GM18517 (cell line): ENCODE data around the gene RAE1.
"Not testable (repeated sequence)": the region's sequence is repeated elsewhere in the genome, so short reads cannot be mapped to it uniquely, and the experiment has no call there.

Source experiments
- ATAC-seq: cut with Tn5 transposase; IDR thresholded peaks from one replicate; pipeline ENCODE4 v1.9.1; 2021; ENCODE audit warnings: mild to moderate bottlenecking, moderate library complexity; ENCODE audit not compliant: unreplicated experiment

Gene RAE1

DNA sequence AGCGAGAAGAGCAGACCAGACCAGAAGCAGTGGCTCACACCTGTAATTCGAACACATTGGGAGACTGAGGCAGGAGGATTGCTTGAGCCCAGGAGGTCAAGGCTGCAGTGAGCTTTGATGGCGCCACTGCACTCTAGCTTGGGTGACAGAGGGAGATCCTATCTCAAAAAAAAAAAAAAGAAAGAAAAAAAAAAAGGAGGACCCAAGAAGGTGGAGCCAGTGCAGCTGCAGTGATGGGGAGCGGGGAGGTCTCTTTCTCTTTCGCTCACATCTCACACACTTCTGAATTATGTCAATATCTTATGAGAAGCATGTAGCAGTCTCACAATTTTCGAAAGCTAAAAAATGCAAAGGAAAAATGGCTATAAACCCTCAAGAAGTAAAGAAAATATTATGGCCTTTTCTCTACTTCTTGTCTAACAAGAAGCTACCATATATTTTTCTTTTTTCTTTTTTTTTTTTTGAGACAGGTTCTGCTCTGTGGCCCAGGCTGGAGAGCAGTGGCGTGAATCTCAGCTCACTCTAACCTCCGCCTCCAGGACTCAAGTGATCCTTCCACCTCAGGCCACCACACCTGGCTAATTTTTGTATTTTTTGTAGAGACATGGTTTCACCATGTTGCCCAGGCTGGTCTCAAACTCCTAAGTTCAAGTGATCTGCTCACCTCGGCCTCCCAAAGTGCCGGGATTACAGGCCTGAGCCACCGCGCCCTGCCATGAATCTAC, 25.3 kb upstream of the RAE1 start:
- no peak for ATAC-seq

DNA sequence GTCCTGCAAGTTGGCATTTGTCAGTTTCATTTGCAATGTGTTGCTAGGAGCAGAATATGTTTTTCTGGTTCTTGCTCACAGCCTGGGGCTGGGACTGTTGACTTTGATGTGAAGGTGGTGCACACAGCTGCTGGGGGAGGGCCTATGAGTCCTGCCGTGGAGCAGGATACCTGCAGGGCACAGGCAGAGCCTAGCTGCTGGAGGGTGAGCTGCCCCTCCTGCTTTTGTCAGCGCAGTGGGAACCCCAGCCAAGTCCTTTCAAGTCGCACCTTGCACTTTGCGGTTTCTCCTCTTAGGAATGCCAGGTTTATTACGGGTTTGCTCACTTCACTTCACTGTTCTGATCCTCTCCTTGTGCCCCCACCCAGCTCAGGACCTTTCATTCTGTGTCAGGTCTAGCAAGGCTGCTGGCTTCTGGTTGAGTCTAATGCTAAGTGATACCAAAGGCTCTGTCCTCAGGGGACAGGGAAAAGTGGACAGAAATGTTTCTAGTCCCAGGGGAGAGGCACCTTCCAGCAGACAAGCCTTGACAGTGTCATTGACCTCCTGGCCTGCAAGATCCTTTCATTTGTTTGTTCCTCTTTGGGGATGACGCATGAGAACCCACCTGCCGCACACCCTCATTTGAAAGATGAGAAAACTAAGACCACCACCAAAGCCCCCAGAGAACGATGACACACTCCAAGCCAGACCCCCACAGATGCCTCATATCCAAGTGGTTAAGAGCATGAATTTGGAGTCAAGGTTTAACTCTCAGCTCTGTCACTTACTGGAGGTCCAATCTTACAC, 24.2 kb upstream of the RAE1 start:
- ATAC-seq = no peak

DNA sequence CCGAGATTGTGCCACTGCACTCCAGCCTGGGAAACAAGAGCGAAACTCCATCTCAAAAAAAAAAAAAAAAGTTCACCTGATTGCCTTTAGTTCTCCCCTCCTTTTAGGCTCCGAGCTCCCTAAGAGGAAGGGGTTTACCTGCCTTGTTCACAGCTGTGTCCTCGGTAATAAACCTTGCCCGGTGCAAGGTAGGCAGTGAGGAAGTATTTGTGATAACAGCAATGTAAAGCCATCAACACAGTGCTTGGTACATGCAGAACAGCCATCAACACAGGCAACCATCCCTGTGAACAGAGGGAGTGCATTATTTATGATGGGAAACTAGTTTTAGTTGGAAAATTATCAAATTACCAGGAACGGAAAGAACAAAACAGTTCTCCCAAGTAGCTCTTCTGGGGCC, 23.2 kb upstream of the RAE1 start:
- no peak for ATAC-seq

DNA sequence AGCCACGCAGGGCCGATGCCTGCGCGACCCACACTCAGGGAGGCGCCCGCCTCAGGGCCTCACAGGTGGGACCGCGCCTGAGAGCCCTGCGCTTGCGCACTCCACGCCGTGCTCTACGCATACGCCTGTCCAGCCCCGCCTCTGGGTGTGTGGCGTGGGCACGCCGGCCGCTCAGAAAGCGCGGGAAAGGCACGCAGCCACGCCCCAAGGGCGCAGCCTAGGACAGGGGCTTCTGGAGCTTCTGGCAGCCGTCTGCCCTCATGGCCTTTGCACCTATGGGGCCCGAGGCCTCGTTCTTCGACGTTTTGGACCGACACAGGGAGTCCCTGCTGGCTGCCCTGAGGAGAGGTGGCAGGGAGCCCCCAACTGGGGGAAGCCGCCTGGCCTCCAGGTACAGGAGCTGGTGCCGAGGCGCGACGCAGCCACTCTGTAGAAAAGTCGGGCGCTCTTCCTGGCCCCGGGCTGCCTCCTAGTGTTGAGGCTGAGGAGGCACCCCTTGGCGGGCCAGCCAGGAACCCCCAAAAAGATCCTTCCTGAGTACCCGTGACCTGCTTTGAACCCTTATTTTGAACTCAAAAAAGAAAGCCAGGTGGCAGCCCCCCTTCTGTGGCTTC, 21.3 kb upstream of the RAE1 start, which contains the start of gene SPO11:
Gene SPO11, plus strand, starts transcription at position 196 of the 614 bp plus-strand sequence. Its CDS starts 65 bp downstream, at position 261.
- ATAC-seq = no peak

DNA sequence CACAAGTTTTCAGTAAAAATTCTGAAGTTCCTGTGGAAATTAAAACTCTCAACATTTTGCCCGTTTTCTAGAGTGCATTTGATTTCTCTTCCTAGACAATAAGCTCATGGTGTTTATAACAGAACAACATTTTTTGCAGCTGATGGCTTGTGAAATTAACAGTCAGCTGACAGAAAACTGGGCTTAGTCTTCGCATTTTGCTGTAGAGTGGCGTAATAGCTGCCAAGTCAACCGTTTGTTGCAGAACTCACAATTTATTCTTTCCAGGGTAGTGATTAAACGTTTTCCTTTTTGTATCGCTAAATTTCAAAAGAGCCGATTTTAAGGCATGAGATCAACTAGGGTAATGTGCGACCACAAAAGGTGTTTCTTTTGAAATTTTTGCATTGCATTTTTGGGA, 20.1 kb upstream of the RAE1 start:
- ATAC-seq = no peak

DNA sequence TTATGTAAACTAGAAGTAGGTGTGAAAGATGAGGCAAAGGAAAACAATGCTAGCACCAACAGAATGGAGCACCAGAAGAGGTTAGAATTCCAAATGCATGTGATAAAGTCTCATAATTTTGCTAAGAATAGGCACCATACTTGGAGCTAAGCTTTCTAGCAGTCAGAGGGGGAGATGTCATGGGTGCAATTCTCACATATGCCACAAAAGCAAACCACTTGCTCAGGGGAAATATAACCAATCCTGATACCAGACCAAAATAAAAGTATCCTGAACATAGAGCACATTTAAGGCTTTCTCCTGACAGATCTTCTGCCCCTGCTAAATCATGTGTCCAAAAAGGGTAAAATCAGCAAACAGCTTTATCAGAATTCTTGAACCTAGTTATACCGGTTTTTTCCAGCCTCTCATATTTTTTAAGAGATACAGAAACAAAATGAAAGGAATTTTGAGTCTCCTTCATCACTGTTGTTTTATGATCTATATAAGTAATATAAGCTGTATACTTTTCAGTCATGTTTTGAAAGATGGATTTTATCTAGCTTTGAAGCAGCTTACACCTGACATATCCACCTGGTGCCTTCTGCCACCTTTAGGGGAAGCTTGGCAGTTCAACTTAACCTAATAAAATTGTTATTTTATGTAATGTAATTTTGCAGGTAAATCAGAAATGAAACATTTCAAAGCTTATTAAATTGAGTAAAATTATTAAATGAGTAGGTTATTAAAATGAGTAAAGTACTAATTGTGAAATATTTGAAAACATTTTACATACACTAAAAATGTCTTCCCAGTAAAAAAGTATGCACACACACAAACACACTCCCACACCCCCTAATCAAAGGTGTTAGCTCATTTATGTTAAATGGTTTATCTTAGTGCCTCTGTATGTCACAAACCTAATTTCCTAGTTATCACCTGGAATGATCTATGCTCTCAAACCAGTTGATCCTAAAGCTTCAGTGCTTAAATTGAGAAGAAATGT, 18.7 kb upstream of the RAE1 start:
- ATAC-seq = no peak

DNA sequence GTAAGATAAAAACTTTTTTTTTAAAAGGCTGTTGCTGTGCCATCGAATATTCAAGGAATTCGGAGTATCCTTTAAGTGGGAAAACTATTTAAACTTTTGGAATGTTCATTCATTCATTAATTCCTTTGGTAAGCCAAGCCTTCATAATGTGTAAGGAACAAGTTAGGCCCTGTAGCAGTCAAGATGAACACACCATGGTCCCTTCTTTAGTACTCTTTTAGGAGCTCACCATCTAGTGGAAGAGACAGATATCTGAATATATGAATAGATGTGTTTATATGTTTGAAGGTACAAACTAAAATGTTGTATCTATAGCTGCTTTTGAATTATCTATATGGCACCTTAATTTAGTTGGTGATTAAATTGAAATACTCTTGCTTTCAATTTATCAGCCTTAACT, 15.7 kb upstream of the RAE1 start:
- ATAC-seq = no peak

DNA sequence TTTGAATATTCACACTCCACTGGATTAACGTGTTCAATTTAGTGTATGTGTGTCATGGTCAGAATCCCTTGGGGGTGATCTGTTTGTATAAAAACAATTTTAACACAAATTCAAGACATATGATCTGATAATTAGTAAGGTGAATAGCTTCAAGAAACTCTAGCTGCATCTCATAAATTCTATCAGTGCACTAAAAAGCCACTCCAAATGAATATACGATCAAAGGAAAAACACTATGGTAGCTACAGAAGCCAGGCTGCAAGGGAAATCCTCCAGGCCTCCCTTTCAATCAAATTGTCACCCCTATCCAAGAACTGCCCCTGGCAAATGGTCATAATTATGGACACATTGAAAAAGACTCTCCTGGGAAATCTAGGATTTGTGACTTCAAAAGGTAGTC, 9.4 kb upstream of the RAE1 start:
- ATAC-seq = no peak

DNA sequence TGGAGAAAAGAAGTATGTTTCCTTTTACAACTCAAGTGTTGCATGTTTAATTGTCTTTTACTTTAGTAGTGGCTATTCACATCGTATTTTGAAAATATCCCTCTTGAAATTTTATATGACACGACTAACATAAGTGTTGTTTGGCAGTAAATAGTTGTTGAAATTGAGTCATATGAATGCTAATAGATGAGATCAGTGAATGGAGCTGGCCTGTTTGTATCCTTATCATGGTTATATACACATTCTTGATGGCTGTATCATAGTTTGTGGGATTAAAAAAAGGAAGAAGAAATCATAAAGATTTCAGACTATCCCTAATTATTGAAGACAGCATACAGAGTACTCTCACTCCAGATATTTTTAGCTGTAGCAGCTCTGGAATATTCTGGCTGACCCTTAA, 8.2 kb upstream of the RAE1 start:
- no peak for ATAC-seq

DNA sequence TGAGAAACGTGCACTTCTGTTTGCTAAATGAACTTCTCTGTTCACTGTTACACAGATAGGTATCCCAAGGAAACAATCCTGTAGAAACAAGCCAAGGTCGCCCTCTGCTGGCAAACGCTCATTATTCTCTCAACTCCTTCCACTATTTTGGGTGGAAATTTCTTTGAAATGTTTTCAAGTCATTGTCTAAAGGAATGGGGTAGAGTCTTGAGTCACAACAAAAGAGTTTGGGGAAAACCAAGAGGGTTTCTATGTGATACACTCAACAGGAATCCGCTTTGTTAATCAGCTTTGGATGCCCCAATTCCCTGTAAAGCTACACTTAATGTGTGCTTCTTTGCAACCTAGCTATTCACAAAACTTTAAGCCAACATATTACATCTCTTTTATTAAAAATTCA, 4.6 kb upstream of the RAE1 start:
- ATAC-seq = peak; percentile 48

DNA sequence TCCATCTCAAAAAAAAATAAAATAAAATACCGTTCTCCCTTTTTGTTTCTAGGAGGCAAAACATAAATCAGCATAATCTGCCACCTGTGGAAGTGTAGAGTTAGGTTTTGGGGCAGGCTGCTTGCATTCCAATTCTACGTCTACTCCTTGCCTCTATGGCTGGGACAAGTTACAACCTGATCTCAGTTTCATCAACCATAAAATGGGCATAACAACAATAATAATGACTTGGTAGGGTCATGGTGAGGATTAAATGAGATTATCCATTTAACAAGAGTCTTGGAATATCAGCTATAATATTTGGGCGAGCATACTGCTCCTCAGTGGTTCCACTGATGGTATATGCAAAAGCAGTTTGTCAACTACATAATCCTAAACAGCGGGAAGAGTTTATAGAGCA, 3.7 kb upstream of the RAE1 start:
- no peak for ATAC-seq

DNA sequence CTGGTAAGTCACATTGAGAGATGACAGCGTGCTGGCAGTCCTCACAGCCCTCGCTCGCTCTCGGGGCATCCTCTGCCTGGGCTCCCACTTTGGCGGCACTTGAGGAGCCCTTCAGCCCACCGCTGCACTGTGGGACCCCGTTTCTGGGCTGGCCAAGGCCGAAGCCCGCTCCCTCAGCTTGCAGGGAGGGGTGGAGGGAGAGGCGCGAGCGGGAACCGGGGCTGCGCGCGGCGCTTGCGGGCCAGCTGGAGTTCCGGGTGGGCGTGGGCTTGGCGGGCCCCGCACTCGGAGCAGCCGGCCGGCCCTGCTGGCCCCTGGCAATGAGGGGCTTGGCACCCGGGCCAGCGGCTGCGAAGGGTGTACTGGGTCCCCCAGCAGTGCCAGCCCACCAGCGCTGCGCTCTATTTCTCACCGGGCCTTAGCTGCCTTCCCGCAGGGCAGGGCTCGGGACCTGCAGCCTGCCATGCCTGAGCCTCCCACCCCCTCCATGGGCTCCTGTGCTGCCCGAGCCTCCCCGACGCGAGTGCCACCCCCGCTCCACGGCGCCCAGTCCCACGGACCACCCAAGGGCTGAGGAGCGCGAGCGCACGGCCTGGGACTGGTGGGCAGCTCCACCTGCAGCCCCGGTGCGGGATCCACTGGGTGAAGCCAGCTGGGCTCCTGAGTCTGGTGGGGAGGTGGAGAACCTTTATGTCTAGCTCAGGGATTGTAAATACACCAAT, 2.7 kb upstream of the RAE1 start:
- ATAC-seq = not testable (repeated sequence)

DNA sequence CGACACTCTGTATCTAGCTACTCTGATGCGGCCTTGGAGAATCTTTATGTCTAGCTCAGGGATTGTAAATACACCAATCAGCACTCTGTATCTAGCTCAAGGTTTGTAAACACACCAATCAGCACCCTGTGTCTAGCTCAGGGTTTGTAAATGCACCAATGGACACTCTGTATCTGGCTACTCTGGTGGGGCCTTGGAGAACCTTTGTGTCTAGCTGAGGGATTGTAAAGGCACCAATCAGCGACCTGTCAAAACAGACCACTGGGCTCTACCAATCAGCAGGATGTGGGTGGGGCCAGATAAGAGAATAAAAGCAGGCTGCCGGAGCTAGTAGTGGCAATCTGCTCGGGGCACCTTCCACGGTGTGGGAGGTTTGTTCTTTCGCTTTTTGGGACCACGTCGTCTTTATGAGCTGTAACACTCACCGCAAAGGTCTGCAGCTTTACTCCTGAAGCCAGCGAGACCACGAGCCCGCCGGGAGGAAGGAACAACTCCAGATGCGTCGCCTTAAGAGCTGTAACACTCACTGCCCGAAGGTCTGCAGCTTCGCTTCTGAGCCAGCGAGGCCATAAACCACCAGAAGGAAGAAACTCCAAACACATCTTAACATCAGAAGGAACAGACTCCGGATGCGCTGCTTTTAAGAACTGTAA, 2.0 kb upstream of the RAE1 start:
- not testable (repeated sequence) for ATAC-seq

DNA sequence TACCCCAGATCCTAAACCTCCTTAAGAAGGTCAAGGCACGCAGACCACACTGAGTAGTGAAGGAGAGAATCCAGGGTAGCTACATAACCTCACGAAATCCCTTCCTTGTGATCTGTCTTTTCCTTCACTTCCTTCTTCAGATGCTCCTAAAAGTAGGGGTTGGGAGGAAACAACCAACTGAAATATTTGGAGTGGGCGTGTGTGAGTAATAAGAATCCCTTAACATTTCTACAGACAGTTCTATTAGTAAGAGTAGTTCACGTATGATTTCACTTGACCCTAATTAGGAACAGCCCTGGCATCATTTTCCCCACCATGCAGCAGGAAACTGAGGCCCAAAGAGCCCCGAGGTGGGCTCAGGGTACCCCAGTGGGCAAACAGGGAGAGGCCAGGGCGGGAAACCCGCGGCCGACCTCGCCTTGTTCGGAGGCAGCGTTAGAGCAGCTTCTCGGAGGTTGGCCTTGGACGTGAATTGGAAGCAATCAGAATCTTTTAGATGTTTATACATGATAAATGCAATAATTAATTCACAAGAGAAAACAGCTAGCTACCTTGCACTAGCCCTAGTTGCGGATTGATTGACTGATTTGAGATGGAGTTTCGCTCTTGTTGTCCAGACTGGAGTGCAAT, 859 bp upstream of the RAE1 start:
- no peak for ATAC-seq

DNA sequence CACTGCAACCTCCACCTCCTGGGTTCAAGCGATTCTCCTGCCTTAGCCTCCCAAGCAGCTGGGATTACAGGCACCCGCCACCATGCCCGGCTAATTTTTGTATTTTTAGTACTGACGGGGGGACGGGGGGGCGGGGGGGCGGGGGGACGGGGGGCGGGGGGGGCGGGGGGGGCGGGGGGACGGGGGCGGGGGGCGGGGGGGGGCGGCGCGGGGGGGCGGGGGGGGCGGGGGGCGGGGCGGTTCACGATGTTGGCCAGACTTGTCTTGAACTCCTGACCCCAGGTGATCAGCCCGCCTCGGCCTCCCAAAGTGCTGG, 371 bp upstream of the RAE1 start:
- ATAC-seq = not testable (repeated sequence)

DNA sequence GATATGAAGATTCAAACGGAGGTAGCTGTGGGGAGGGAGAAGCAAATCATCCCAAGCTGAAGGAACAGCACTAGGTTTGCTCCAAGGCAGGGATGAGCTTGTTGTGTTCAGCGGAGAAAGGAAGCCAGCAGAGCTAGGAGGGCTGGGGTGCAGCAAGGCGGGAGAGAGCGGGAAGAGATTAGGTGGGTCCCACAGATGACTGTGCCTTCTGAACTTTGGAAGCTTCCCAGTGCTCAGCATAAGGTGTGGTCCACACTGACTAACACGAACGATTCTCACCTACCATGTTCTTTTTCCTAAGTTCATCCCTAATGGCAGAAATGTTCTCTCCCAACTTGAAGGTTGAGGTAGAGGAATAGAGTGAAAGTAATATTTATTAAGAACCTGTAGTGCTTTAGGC, 1.2 kb downstream of the RAE1 start:
- ATAC-seq = no peak

DNA sequence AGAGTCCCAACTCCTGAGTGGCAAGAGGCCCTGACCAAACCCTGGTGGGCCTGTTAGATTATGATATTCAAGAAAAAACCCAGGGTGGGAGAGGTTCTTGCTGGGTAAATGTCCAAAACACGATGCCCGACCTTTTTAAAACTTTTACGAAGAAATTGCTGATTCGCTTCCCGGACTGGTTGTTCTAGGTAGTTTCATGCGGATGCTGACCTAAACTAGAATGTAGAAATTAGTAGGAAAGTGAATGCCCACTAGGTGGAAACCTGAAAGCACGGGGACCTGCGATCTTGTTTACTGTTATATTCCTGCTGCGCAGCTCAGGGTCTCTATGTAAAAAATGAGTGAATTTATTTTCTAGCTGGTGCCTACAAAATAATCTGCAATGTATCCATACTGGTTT, 2.3 kb downstream of the RAE1 start:
- no peak for ATAC-seq

DNA sequence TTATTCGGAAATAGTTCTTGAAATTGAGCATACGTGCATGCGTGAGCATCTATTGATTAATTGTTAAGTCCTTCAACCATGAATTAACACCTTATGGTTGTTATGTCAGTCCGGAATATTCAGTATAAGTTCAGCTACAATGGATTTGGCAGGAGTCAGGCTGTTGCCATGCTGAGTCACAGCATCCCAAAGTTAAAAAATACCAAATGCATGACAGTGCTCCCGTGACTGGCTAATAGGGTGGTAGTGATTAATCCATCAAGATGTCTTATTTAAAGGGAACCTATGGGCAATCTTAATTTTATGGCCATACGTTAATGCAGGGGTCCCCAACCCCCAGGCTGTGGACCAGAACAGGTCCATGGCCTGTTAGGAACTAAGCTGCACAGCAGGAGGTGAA, 10.5 kb downstream of the RAE1 start:
- no peak for ATAC-seq

DNA sequence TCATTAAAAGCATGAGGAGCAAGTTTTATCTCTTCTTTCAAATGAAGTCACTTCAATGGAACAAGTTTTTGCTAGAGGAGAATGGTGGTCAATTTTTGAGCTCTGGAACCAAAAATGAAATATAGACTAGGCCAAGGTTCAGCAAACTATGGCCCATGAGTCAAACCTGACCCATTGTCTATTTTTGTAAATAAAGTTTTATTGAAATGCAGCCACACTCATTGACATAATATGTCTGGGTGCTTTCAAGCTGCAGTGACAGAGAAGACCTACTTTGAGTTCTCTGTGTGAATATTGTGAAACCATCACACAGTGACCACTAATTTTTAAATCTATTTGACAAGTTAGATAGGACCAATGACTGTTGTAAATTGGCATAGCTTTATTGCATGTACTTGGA, 13.4 kb downstream of the RAE1 start:
- ATAC-seq = no peak
